DOHH2 (cell line): Measurements from ENCODE around the gene PYGM.

Source experiments
- EZH2phosphoT487 ChIP-seq: fragments of 200-600 bp; sonication (generic); IDR thresholded peaks from 2 replicates; pipeline ENCODE4 v1.6.1; 2017; ENCODE audit warnings: borderline replicate concordance, mild to moderate bottlenecking, antibody characterized with exemption, low read length, moderate library complexity, mixed read lengths
- TF ChIP-seq, protein P1 (sequence below): fragments of 200-600 bp; sonication (generic); IDR thresholded peaks from one replicate; pipeline ENCODE4 v1.5.1; 2014; ENCODE audit warnings: antibody characterized with exemption, mild to moderate bottlenecking, low read depth, low read length; ENCODE audit not compliant: poor library complexity, severe bottlenecking

DNA sequence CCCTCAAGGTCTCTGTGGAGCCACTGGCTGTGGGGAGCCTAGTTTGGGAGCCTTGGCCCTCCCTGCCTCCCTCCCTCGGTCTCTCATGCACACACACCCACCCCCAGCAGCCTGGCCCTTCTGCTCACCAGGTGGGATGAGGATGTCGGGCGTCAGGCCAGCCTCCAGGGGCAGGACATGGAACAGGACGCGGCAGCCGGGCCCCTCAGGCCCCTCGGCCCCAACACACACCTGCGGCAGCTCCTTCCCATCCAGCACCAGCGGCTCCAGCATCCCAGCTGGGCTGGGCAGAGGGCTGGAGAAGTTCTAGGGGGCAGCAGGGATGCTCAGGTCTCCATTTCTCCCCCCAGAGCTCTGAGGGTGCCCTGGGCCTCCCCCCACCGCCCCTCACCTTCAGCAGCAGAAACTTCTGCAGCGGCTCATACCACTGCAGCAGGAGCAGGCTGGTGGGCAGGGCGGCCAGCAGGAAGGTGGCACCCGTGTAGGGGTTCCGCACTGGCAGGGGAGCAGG is 32.1 kb upstream of the PYGM start:
- TF ChIP-seq, protein P1, sequence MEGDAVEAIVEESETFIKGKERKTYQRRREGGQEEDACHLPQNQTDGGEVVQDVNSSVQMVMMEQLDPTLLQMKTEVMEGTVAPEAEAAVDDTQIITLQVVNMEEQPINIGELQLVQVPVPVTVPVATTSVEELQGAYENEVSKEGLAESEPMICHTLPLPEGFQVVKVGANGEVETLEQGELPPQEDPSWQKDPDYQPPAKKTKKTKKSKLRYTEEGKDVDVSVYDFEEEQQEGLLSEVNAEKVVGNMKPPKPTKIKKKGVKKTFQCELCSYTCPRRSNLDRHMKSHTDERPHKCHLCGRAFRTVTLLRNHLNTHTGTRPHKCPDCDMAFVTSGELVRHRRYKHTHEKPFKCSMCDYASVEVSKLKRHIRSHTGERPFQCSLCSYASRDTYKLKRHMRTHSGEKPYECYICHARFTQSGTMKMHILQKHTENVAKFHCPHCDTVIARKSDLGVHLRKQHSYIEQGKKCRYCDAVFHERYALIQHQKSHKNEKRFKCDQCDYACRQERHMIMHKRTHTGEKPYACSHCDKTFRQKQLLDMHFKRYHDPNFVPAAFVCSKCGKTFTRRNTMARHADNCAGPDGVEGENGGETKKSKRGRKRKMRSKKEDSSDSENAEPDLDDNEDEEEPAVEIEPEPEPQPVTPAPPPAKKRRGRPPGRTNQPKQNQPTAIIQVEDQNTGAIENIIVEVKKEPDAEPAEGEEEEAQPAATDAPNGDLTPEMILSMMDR: no peak
- no peak for TF ChIP-seq EZH2phosphoT487
